GM11168 (cell line): ENCODE measurements around the gene TPCN2.

Experiments
- in situ Hi-C: fragments of 300-500 bp; cut with MboI; formaldehyde crosslinking; loops from one replicate; pipeline ENCODE4 v1.12.0; 2022; ENCODE audit warnings: low sequenced_read_pairs; ENCODE audit not compliant: unreplicated experiment

The TPCN2 gene

DNA sequence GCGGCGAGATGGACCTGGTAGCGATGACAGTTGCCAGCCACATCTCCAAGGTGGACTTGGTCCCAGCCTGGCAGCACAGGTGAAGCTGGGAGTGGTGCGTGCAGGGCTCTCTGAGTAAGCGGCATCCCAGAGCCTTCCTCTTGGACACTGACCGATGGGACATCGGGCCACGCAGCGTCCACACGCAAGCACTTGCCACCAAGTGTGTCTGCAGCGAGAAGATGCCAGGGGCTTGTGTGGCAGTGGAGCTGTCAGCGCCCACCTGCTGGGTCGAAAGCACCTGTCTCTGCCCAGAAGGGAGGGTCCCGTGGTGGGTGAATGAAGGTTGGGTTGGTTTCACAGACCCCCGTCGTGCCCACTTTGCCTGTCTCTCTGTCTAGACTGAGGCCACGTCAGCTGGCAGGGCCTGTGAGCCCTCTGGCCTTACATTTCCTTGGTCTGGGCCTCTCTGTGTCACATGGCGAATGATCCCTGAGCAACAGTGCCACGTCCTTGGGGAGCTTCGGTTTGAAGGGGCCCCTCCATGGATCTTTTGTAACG, 56.2 kb downstream of the TPCN2 start:
- in situ Hi-C loops, result no loop called here

DNA sequence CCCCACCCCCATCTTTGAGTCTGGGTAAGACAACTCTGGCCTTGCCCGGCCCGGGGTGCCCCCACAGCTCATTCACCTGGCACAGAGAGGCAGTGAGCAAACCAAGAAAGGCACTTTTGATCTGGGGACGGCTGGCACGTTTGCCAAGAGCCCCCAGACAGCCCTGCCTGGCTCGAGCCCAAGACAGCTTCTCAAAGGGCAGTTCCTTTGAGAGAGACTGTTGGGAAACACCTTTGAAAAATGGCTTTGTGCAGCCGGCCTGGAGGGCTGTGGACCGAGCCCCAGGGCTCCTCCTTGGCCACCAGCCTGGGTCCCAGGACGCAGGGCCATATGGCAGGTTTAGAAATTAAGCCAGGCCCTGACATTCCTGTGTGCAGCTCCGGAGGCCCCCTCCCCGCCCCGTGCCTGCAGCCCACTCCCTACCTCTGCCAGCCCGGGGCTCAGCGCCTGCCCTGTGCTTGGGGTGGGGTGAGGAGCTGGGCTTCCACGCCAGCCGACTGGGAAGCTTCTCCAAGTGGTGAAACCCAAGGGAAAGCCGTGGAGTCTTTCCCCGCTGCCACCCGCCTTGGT, 56.8 kb downstream of the TPCN2 start:
- in situ Hi-C loops, result no loop called here

DNA sequence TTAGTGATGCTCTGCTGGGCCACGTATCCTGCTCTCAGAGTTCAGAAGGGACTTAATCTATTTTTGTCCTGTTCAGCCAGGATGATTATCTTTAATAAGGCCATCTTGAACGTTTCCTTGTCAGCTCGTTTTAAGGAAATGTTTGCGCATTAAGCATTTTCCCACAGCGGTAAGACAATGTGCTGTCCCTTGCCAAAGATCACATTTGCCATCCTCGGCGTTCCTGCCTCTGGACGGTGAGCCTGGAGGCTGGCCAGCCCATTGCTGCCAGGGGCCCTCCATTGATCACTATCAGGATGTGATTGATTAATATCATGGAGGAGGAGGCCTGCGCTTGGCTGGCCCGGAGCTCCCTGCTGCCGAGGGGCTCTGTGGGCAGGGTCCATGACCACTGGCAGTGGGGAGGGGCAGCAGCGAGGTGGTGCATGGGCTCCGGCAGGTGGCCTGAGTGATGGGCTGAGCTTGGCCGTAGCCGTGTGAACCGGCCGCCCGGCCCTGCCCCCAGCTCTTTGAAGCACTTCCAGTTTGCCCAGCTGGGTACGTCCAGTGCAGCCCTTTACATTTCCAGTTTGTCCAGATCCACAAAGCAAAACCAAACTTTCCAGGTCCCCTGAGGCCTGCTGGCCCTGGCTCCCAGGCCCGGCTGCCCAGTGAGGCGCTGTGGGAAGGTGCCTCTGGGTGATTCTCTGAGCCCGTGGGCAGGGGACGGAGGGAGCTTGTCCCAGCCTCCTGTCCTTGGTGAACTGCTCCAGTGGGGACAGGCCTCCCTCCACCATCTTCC, 57.5 kb downstream of the TPCN2 start:
- in situ Hi-C loops, result no loop called here

DNA sequence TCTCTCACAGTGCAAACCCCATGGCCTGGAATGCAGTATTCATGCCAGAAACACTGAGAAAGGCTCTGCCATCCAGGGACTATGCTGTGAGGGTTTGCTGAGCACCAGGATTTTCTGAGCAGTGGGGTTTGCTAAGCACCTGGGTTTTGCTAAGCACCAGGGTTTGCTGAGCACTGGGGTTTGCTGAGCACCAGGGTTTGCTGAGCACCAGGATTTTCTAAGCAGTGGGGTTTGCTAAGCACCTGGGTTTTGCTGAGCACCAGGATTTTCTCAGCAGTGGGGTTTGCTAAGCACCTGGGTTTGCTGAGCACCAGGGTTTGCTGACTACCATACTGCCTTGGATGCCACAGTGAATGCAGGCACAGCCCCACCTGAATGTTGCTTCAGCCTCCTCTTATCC, 58.7 kb downstream of the TPCN2 start:
- in situ Hi-C loops, result no loop called here

DNA sequence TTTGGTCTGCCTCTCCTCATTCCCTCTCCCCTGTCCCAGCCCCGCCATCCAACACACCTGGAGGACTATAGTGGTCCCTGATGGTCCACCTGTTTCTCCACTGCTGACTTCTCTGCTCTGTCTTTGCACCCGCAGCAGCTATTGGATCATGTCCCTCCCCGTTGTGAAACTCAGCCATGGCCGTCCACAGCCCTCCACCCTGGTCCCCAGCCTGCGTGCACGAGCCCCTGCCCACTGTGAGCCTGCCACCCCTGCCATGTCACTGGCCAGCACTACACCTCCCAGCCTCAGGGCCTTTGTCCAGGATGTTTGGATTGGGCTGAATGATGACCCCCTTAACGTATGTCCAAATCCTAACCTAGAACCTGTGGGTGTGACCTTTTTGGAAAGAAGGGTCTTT, 59.3 kb downstream of the TPCN2 start:
- in situ Hi-C loops, result no loop called here

DNA sequence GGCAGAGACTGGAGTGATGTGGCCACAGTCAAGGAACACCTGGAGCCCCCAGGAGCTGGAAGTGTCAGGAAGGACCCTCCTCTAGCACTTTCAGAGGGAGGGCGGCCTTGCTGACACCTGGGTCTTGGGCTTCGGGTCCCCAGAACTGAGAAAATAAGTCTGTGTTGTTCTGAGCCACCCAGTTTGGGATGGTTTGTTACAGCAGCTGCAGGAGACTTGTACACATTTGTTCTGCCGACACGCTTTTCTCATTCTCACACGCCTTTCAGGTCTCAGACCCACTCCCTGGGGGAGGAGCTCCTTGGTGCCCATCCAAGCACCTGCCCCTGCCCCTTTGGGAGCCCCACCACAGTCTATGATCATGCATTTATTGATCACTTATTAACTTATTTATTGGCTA, 59.8 kb downstream of the TPCN2 start:
- in situ Hi-C loops, result no loop called here

DNA sequence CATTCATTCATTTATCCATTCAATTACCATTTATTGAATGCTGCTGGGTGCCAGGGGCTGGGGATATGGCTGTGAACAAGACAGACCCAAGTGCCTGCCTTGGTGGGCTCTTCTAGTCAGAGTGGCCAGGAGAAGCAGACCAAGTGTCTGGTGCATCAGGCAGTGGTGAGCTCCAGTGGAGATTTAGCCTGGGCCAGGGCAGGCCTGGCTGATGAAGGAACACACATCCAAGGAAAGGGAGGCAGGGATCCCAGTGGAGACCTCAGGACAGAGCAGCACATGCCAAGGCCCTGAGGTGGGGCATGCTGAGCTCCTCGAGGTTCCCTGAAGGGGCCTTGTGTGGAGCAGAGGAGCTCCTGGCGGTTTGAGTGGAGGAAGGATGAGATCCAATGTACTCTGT, 60.4 kb downstream of the TPCN2 start:
- in situ Hi-C loops, result no loop called here

DNA sequence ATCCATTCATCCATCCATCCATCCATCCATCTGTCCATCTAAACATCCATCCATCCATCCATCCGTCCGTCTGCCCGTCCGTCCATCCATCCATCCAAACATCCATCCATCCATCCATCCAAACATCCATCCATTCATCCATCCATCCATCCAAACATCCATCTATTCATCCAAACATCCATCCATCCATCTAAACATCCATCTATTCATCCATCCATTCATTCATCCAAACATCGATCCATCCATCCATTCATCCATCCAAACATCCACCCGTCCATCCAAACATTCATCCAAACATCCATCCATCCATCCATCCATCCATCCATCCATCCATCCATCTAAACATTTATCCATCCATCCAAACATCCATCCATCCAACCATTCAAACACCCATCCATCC, 61.7 kb downstream of the TPCN2 start:
- in situ Hi-C loops, result no loop called here

DNA sequence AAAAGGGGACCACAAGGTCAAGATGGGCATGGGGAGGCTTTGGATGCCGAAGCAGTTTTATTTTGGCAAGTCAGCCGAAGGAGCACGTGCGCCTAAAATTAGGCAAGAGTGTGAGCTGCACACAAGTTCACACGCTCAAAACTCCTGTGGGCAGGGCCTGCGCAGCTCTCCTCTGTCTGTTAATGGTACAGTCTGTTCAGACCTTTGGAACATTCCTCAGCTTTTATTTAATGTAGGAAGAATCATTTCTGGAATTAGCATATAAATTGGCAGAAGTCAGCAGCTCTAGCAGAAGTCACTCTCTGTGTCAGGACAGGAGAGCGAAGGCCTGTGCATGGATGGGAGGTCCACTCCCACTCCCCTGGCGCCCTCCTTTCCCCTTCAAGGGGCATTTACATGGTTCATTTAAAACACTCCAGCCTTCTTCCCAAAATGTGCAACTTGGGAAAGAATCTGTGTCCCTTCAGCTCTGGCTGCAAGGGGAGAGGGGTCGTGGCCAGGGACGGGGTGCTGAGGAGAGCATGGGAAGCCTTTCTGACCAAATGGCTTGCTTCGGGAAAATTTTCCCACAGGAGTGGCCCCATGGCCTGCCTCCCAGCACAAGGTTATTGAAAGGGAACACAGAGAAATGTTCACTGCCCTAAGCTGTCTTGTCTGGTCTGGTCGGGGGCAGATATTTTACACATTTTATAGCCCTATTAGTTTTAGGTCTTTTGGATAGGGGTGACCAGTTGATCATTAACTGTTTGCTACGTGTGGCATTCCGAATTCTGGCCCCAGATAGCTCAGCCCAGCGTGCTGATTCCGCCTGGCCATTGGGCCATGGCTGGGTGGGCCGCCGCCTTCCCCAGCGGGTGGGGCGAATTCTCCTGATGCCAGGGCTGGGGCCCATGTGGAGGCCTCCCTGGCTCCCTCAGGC, 63.2 kb downstream of the TPCN2 start:
- in situ Hi-C loops, result no loop called here

DNA sequence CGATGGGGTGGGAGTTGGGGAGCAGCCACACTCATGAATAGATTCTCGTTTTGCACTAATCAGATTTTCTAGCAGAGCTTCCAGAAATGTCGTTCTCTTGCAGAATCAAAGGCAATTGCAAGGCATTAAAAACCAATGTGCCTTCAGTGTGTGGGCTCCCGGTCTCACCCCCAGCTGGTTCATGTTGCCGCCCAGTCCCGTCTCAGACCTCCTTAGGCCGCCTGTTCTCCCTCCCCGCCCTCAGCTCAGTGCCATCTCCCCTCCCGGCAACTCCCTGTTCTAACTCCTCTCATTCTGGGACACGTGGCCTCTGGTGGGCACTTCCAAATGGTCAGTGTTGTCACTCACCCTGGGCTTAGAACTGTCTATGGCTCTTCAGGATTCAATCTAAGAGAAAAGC, 64.5 kb downstream of the TPCN2 start:
- in situ Hi-C loops, result no loop called here

DNA sequence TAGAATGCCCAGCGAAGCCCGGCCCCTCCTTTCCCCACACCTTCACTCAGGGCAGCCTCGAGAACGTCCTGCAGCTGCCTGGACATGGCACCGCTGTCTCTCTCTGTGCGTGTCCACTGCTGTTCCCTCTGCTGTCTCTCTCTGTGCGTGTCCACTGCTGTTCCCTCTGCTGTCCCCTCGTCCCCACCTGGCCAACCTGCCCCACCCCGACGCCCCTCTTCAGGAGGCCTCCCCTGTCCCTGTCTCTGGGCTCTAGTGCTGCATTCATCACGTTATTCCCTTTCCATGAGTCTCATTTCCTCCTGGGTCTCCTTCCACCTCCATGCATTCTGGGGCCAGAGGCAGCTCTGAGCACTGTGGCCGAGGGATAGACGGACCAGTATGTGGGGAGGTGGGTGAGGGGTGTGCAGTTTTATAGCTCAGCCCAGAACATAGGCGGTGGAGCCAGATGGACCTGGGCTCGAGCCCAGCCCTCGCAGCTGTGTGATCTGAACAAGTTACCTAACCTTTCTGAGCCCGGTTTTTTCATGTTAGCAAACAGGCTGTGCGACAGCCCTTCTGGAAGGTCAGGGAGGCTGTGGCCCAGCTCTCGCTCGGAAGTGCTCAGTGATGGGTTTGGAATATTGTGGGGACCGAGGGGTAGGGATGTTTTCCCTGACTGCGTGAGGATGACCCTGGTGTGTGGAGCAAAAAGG, 65.1 kb downstream of the TPCN2 start:
- in situ Hi-C loops, result no loop called here

DNA sequence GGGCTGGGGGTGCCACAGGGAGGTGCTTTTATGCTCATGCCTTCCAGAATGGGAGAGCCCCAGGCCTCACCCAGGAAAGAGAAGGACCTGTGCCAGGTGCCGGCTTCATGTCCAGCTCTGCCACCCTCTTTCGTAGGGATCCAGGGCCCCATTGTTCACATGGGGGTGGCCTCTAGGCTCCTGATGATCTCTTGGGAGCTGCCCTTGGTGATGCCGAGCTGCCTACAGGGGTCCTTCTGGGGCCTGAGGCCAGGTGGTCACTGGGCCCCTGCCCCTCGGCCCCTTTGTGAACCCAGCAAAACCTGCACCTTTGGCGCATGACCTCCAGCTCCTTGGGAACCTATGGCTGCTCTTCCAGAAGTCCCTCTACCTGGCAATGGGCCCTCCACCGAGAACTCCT, 65.6 kb downstream of the TPCN2 start:
- in situ Hi-C loops, result no loop called here

DNA sequence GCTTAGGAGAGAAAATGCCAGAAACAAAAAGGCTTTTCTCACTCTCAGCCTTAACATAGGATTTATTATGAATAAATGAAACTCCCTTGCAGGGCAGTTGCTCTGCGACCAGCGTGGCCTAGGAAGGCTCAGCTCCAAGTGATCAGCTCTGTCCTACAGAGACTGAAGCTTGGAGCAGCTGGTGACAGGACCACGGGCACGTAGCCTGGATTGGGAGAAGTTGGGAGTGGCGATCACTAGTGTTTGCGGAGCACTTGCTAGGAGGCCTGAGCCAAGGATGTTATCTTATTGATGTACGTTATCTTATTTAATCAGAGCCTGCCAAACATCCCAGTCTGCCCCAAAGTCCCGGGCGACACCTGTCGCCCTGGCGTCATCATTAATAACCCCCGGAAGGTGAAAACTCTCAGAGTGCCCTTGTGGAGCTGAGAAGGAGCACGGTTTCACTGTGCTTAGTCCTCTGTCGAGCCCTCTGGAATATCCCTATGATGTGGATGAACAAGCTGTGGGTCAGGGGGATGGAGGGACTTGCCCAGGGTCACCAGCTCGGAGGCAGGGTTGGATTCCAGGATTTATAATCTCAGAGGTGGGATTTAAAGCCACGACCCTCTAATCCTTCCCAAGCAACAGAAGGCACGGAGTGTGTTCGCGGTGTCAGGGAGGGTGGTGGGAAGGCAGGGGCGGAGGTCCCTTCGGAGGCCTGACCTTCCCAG, 66.2 kb downstream of the TPCN2 start:
- in situ Hi-C loops, result loop anchor here (5.0 kb wide), 1 partner anchor 527 kb away; the partner anchor contains the start of gene CCND1

DNA sequence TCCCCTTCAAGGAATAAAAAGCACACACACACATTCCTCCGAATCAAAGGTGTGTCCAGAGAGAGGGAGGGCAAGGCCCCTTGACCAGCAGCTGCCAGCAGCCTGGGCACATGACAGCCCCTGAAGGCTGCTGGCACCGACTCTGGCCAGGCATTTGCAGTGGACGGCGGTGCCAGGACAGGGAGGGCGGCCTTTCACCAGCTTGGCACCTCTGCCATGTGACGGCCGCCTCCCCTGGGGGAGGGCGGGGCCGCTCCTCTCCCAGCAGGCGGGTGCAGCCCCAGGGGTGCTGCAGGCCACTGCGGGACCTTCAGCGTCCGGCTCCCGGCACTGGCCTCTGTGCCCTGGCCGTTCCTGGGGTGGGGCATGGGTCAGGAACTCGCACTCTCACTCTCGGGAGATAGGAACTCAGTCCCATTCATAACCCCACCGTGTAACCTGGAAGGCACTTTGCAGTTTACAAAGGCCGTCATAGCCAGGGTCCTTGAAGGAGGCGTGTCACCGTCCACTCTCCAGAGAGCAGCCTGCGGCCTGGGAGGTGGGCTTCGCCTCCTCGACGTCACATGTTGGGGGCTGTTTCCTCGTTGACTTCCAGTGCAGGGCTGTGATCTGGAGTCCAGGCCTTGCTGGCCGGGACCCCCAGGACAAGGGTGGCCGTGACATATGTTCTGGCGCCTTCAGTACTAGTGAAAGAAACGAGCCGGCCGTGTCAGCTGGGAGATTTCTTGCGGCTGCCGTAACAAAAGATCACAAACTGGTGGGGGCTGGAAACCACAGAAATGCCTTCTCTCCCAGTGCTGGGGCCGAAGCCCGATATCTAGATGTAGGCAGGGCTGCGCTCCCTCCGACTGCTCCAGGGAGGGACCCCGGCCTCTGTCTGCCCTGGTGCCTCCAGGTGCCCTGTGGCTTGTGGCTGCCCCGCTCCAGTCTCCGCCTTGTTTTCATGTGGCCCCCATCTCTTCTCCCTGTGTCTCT, 67.1 kb downstream of the TPCN2 start:
- in situ Hi-C loops, result loop anchor here (5.0 kb wide), 1 partner anchor 526 kb away; the partner anchor contains the start of gene CCND1

DNA sequence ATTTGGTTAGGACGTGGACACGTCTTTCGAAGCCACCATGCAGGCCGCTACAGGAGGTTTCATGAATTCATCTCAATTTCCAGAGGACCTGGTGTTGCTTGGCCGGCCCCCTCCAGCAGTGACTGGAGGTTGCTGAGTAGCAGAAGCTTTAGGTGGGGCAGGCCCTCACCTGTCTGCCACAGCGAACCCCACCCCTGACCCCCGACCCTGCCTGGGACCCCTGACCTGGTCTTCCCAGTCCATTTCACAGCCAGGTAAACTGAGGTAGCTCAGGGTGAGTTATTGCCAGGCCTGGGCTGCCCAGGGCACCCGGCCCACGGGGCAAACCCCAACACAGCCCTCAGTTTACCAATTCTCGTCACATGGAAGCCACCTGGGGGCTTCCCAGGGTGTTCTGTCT, 67.9 kb downstream of the TPCN2 start:
- in situ Hi-C loops, result loop anchor here (5.0 kb wide), 1 partner anchor 526 kb away; the partner anchor contains the start of gene CCND1

DNA sequence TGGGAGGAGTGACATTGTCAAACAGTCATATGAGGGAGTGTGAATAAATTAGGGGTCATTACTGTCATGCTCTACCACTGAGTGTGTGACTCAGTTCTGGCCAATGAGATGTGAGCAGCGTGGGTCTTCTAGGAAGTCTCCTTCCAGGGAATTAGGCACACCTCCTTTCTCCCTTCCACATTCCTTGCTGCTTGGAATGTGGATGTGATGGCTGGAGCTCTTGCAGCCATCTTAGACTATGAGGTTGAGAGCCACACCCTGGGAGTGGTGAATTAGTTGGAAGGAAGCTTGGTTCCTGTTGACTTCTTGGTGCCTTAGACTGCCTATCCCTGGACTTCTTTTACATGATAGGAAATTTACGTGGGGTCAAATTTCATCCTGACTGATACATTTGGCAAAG, 70.5 kb downstream of the TPCN2 start:
- in situ Hi-C loops, result loop anchor here (5.0 kb wide), 1 partner anchor 523 kb away; the partner anchor contains the start of gene CCND1

DNA sequence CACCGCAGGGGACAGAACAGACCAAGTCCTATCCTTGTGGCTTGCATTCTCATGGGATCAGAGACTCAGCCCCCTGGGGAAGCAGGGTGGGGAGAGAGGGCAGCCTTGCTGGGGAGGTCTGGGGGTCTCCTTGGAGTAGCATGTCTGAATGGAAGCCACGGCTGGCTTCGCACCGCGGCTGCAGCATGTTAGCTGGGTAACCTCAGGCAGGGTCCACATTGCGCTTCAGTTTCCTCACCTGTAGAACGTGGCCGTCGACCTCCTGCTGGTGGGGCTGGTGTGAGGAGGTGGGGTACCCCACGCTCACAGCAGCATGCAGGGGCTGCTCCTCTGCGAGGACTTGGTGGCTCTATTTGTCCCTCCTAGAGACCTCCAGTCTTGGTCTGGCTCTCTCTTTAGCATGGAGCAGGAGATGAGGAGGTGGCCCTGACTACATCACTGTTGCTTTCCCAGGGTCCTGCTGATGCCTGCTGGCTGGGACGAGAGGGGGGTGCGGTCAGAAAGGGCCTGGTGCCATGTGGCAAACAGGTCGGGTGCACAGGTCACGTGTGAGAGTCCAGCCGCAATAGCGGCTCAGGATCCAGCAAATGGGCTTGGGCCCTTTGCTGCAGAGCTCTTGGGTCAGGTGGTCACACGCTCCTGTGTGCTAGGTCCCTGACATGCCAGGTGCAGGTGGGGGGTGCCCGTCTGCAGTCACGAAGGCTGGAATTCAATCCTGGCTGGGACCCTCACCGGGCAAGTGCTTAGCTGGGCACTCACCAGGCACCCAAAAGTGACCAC, 71.6 kb downstream of the TPCN2 start:
- in situ Hi-C loops, result no loop called here
